ENCODE data around the gene S100G. TPM values are rescaled to one million over a fixed set of nuclear protein-coding genes. Genes with fewer than 3 reads are reported as not detected.

The S100G gene
- total RNA-seq, 2 experiments from 2014 or later = not detected

GRCh38 chrX:16628946-16629595, 20.9 kb upstream of the S100G start:
- Histone ChIP-seq H2AFZ (ENCODE audit: low read length) (no peak overlapping the region), H3K36me3 (ENCODE audit: insufficient read depth, low read length) (no peaks in the 10 kb centered on the region), H3K4me1 (ENCODE audit: insufficient read depth, low read length, poor library complexity, severe bottlenecking) (no peaks in the 10 kb centered on the region), H3K27ac (ENCODE audit: low read depth, low read length, poor library complexity, severe bottlenecking) (no peak overlapping the region), H3K4me2 (ENCODE audit: low read length) (no peak overlapping the region), H3K4me3 (ENCODE audit: low read depth, low read length, poor library complexity, severe bottlenecking) (no peak overlapping the region), H4K20me1 (ENCODE audit: insufficient read depth, low read length) (no peaks in the 10 kb centered on the region), H3K9me2 (ENCODE audit: insufficient read depth, low read length) (no peaks in the 10 kb centered on the region), H3K79me2 (ENCODE audit: insufficient read depth, low read depth, low read length) (no peaks in the 10 kb centered on the region), H3K9me3 (ENCODE audit: low read length) (no peaks in the 10 kb centered on the region)
- DNase-seq (ENCODE audit: low spot score) = no peak
- POLR2A ChIA-PET = no interaction called here
- intact Hi-C loops (cut with micrococcal nuclease; ENCODE audit: unreplicated experiment) = no loop called here
- CTCF ChIA-PET (ENCODE audit: unreplicated experiment) = no interaction called here
- TF ChIP-seq CTCF (conservative IDR thresholded peaks at IDR 0.05; ENCODE audit: low read length) = no peak
- no peak for TF ChIP-seq EZH2phosphoT487 (IDR thresholded peaks at IDR 0.05; ENCODE audit: borderline replicate concordance, low read depth, low read length)
- BruUV-seq (replicated peaks) = no TSS peak

GRCh38 chrX:16629909-16630308, 20.0 kb upstream of the S100G start:
- Histone ChIP-seq H3K79me2 (ENCODE audit: insufficient read depth, low read depth, low read length) (no peaks in the 10 kb centered on the region), H4K20me1 (ENCODE audit: insufficient read depth, low read length) (no peaks in the 10 kb centered on the region), H3K4me1 (ENCODE audit: insufficient read depth, low read length, poor library complexity, severe bottlenecking) (no peaks in the 10 kb centered on the region), H3K36me3 (ENCODE audit: insufficient read depth, low read length) (no peaks in the 10 kb centered on the region), H3K27ac (ENCODE audit: low read depth, low read length, poor library complexity, severe bottlenecking) (no peak overlapping the region), H2AFZ (ENCODE audit: low read length) (no peak overlapping the region), H3K4me2 (ENCODE audit: low read length) (no peak overlapping the region), H3K4me3 (ENCODE audit: low read depth, low read length, poor library complexity, severe bottlenecking) (no peak overlapping the region), H3K9me3 (ENCODE audit: low read length) (no peaks in the 10 kb centered on the region), H3K9me2 (ENCODE audit: insufficient read depth, low read length) (no peaks in the 10 kb centered on the region)
- TF ChIP-seq EZH2phosphoT487 (IDR thresholded peaks at IDR 0.05; ENCODE audit: borderline replicate concordance, low read depth, low read length) = no peak
- no peak for TF ChIP-seq CTCF (conservative IDR thresholded peaks at IDR 0.05; ENCODE audit: low read length)
- no peak for DNase-seq (ENCODE audit: low spot score)
- CTCF ChIA-PET (ENCODE audit: unreplicated experiment) = no interaction called here
- POLR2A ChIA-PET = no interaction called here
- BruUV-seq (replicated peaks) = no TSS peak
- intact Hi-C loops (cut with micrococcal nuclease; ENCODE audit: unreplicated experiment) = no loop called here

GRCh38 chrX:16633754-16634153, 16.2 kb upstream of the S100G start:
- Histone ChIP-seq H3K4me2 (ENCODE audit: low read length) (no peak overlapping the region), H2AFZ (ENCODE audit: low read length) (no peak overlapping the region)
- POLR2A ChIA-PET = no interaction called here

More at GRCh38 chrX:16633754-16634153, 16.2 kb upstream of the S100G start:
- intact Hi-C loops (cut with micrococcal nuclease; ENCODE audit: unreplicated experiment) = no loop called here
- Histone ChIP-seq H3K4me3 (ENCODE audit: low read depth, low read length, poor library complexity, severe bottlenecking) (no peak overlapping the region), H3K4me1 (ENCODE audit: insufficient read depth, low read length, poor library complexity, severe bottlenecking) (no peaks in the 10 kb centered on the region), H3K9me2 (ENCODE audit: insufficient read depth, low read length) (no peaks in the 10 kb centered on the region), H3K79me2 (ENCODE audit: insufficient read depth, low read depth, low read length) (no peaks in the 10 kb centered on the region), H3K9me3 (ENCODE audit: low read length) (no peaks in the 10 kb centered on the region), H3K27ac (ENCODE audit: low read depth, low read length, poor library complexity, severe bottlenecking) (no peak overlapping the region), H3K36me3 (ENCODE audit: insufficient read depth, low read length) (0 out of 2 replicates have a peak, but pooled peaks cover 1% of the 10 kb centered on the region), H4K20me1 (ENCODE audit: insufficient read depth, low read length) (no peaks in the 10 kb centered on the region)
- no peak for DNase-seq (ENCODE audit: low spot score)
- no peak for TF ChIP-seq CTCF (conservative IDR thresholded peaks at IDR 0.05; ENCODE audit: low read length)
- no peak for TF ChIP-seq EZH2phosphoT487 (IDR thresholded peaks at IDR 0.05; ENCODE audit: borderline replicate concordance, low read depth, low read length)
- CTCF ChIA-PET (ENCODE audit: unreplicated experiment) = no interaction called here
- BruUV-seq (replicated peaks) = no TSS peak
